Duodenal mucosa (tissue), 2 donors: ENCODE measurements around the gene GDNF.

Source experiments
- H3K27ac ChIP-seq: one replicate; pipeline ENCODE4 v1.7.0; 2013; ENCODE audit warnings: low read depth, low read length
- H3K27me3 ChIP-seq, 2 donors: one replicate each; pipeline ENCODE4 v1.7.0; 2013; ENCODE audit warnings: low read length in 2 of 2, control low read depth in 1 of 2; ENCODE audit not compliant: insufficient read depth in 2 of 2, control insufficient read depth in 1 of 2
- H3K36me3 ChIP-seq, 2 donors: one replicate each; pipeline ENCODE4 v1.7.0; 2013; ENCODE audit warnings: low read length in 2 of 2, control low read depth in 1 of 2; ENCODE audit not compliant: insufficient read depth in 2 of 2, control insufficient read depth in 1 of 2
- H3K4me1 ChIP-seq, 2 donors: one replicate each; pipeline ENCODE4 v1.7.0; 2013; ENCODE audit warnings: low read length in 2 of 2, control low read depth in 1 of 2; ENCODE audit not compliant: insufficient read depth in 2 of 2, control insufficient read depth in 1 of 2
- H3K4me3 ChIP-seq, 2 donors: one replicate each; pipeline ENCODE4 v1.7.0; 2013; ENCODE audit warnings: low read length in 2 of 2, low read depth in 1 of 2
- H3K9ac ChIP-seq, 2 donors: one replicate each; pipeline ENCODE4 v1.7.0; 2013; ENCODE audit warnings: low read length in 2 of 2, low read depth in 1 of 2
- H3K9me3 ChIP-seq, 2 donors: one replicate each; pipeline ENCODE4 v1.7.0; 2013; ENCODE audit warnings: low read length in 2 of 2, control low read depth in 1 of 2; ENCODE audit not compliant: control insufficient read depth in 1 of 2

GDNF gene

GRCh38 chr5:37825334-37825915 lies 14.4 kb downstream of the GDNF start:
- Histone ChIP-seq H3K9ac (no peak overlapping the region), H3K36me3 (no peaks in the 10 kb centered on the region), H3K27ac (no peak overlapping the region), H3K4me1 (no peaks in the 10 kb centered on the region), H3K27me3 (peaks cover 2 to 15% of the 10 kb centered on the region in 2 donors), H3K4me3 (no peak overlapping the region), H3K9me3 (no peaks in the 10 kb centered on the region)

- H3K27me3 ChIP-seq: peaks cover 0 to 3% of the 10 kb centered on the region in 2 donors
- H3K9me3 ChIP-seq: no peaks in the 10 kb centered on the region
- H3K4me1 ChIP-seq: no peaks in the 10 kb centered on the region
- no peak overlapping the region for H3K9ac ChIP-seq
- no peak overlapping the region for H3K27ac ChIP-seq
- H3K4me3 ChIP-seq: no peak overlapping the region
- H3K36me3 ChIP-seq: no peaks in the 10 kb centered on the region
These were observed 16.2 kb downstream of the GDNF start for GRCh38 chr5:37823433-37824152.

GRCh38 chr5:37816883-37817282 lies 23.0 kb downstream of the GDNF start:
- Histone ChIP-seq H3K27ac (no peak overlapping the region), H3K27me3 (no peaks in the 10 kb centered on the region), H3K4me3 (no peak overlapping the region), H3K36me3 (no peaks in the 10 kb centered on the region), H3K9ac (no peak overlapping the region), H3K9me3 (no peaks in the 10 kb centered on the region), H3K4me1 (no peaks in the 10 kb centered on the region)

- Histone ChIP-seq H3K9me3 (no peaks in the 10 kb centered on the region), H3K27ac (no peak overlapping the region), H3K9ac (no peak overlapping the region), H3K4me3 (no peak overlapping the region), H3K4me1 (no peaks in the 10 kb centered on the region), H3K36me3 (no peaks in the 10 kb centered on the region), H3K27me3 (no peaks in the 10 kb centered on the region)
These were observed 23.5 kb downstream of the GDNF start for GRCh38 chr5:37816331-37816730.

- no peaks in the 10 kb centered on the region for H3K9me3 ChIP-seq
- no peak overlapping the region for H3K9ac ChIP-seq
- no peak overlapping the region for H3K4me3 ChIP-seq
- H3K36me3 ChIP-seq: no peaks in the 10 kb centered on the region
- no peaks in the 10 kb centered on the region for H3K4me1 ChIP-seq
- no peak overlapping the region for H3K27ac ChIP-seq
- no peaks in the 10 kb centered on the region for H3K27me3 ChIP-seq
These were observed 23.9 kb downstream of the GDNF start for GRCh38 chr5:37815913-37816312.

GRCh38 chr5:37814699-37815098 lies 25.1 kb downstream of the GDNF start:
- Histone ChIP-seq H3K4me3 (no peak overlapping the region), H3K27me3 (no peaks in the 10 kb centered on the region), H3K27ac (no peak overlapping the region), H3K9ac (no peak overlapping the region), H3K4me1 (no peaks in the 10 kb centered on the region), H3K36me3 (no peaks in the 10 kb centered on the region), H3K9me3 (no peaks in the 10 kb centered on the region)

- no peak overlapping the region for H3K27ac ChIP-seq
- no peaks in the 10 kb centered on the region for H3K27me3 ChIP-seq
- H3K9ac ChIP-seq: no peak overlapping the region
These were observed 27.5 kb downstream of the GDNF start for GRCh38 chr5:37812365-37812764.

GRCh38 chr5:37811866-37812265 lies 28.0 kb downstream of the GDNF start:
- H3K27ac ChIP-seq: no peak overlapping the region
- no peaks in the 10 kb centered on the region for H3K36me3 ChIP-seq
- H3K4me3 ChIP-seq: no peak overlapping the region
- H3K4me1 ChIP-seq: no peaks in the 10 kb centered on the region
- H3K9ac ChIP-seq: no peak overlapping the region
- H3K9me3 ChIP-seq: no peaks in the 10 kb centered on the region
- H3K27me3 ChIP-seq: no peaks in the 10 kb centered on the region

More at GRCh38 chr5:37812365-37812764, 27.5 kb downstream of the GDNF start:
- Histone ChIP-seq H3K36me3 (no peaks in the 10 kb centered on the region), H3K4me1 (no peaks in the 10 kb centered on the region), H3K9me3 (no peaks in the 10 kb centered on the region), H3K4me3 (no peak overlapping the region)

GRCh38 chr5:37810311-37810710 lies 29.5 kb downstream of the GDNF start:
- H3K4me1 ChIP-seq: no peaks in the 10 kb centered on the region
- H3K36me3 ChIP-seq: no peaks in the 10 kb centered on the region
- no peak overlapping the region for H3K27ac ChIP-seq
- H3K9ac ChIP-seq: no peak overlapping the region
- no peaks in the 10 kb centered on the region for H3K27me3 ChIP-seq
- H3K9me3 ChIP-seq: no peaks in the 10 kb centered on the region
- H3K4me3 ChIP-seq: no peak overlapping the region

- H3K4me1 ChIP-seq: no peaks in the 10 kb centered on the region
- H3K9ac ChIP-seq: no peak overlapping the region
- no peaks in the 10 kb centered on the region for H3K27me3 ChIP-seq
- no peaks in the 10 kb centered on the region for H3K9me3 ChIP-seq
- no peaks in the 10 kb centered on the region for H3K36me3 ChIP-seq
- no peak overlapping the region for H3K27ac ChIP-seq
- H3K4me3 ChIP-seq: no peak overlapping the region
These were observed 30.9 kb downstream of the GDNF start for GRCh38 chr5:37808945-37809344.
